ENCODE data around the gene FGD4.

DNA sequence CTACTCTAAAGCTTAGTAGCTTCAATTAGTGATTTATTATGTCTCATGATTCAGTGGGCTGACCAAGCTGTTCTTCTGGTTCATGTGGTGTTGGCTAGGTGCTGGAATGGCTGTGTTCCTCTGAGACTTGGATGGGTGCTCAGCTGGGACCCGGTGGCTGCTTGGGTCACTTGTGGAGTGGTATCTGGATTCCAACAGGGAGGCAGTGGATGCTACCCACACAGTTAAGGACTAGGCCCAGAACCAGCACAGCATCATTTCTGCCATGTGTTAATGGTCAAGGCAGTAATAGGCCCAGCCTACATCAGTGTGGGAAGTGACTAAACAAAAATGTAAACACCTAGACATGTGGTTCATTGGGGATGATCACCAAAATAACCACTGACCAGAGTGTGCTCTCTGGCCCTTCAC, 72.2 kb downstream of the FGD4 start:
- TF ChIP-seq, protein P1, sequence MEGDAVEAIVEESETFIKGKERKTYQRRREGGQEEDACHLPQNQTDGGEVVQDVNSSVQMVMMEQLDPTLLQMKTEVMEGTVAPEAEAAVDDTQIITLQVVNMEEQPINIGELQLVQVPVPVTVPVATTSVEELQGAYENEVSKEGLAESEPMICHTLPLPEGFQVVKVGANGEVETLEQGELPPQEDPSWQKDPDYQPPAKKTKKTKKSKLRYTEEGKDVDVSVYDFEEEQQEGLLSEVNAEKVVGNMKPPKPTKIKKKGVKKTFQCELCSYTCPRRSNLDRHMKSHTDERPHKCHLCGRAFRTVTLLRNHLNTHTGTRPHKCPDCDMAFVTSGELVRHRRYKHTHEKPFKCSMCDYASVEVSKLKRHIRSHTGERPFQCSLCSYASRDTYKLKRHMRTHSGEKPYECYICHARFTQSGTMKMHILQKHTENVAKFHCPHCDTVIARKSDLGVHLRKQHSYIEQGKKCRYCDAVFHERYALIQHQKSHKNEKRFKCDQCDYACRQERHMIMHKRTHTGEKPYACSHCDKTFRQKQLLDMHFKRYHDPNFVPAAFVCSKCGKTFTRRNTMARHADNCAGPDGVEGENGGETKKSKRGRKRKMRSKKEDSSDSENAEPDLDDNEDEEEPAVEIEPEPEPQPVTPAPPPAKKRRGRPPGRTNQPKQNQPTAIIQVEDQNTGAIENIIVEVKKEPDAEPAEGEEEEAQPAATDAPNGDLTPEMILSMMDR (IDR thresholded peaks at IDR 0.05), result no peak
- TF ChIP-seq POLR2AphosphoS5 (IDR thresholded peaks at IDR 0.05) (no peak), POLR2A (IDR thresholded peaks at IDR 0.05) (no peak)
